ENCODE data around the gene CDK5RAP2. TPM values are rescaled to one million over a fixed set of nuclear protein-coding genes. Genes with fewer than 3 reads are reported as not detected.

The CDK5RAP2 gene
- polyA plus RNA-seq, 1 experiment: 30.3 TPM

- CTCF ChIA-PET: interaction anchor here (2.1 to 2.2 kb wide), 2 partner anchors 21 to 22 kb away, joined by 5 to 10 read pairs; no protein-coding TSS in a partner anchor
- POLR2A ChIA-PET: no interaction called here
- no peak for DNase-seq (ENCODE audit: low read depth, low spot score)
These were observed 123.7 kb downstream of the CDK5RAP2 start for GRCh38 chr9:120456218-120456617.

GRCh38 chr9:120454467-120454866, 125.5 kb downstream of the CDK5RAP2 start:
- DNase-seq (ENCODE audit: low read depth, low spot score): no peak
- no peak for TF ChIP-seq CTCF (IDR thresholded peaks at IDR 0.05; ENCODE audit: low read depth, low read length)
- Histone ChIP-seq H3K27ac (ENCODE audit: low read depth, low read length) (no peak overlapping the region), H3K9me3 (ENCODE audit: control insufficient read depth, insufficient read depth, low read length) (no peaks in the 10 kb centered on the region; the same call in 1 of the 2 replicates), H3K27me3 (ENCODE audit: control insufficient read depth, insufficient read depth, low read length) (no peaks in the 10 kb centered on the region), H3K4me3 (ENCODE audit: low read depth, low read length) (no peak overlapping the region)
- ChIA-PET POLR2A (no interaction called here), CTCF (interaction anchor here (2.2 kb wide), 1 partner anchor 23 kb away, joined by 10 read pairs; no protein-coding TSS in a partner anchor)

More at GRCh38 chr9:120456218-120456617, 123.7 kb downstream of the CDK5RAP2 start:
- Histone ChIP-seq H3K4me3 (ENCODE audit: low read depth, low read length) (no peak overlapping the region), H3K9me3 (ENCODE audit: control insufficient read depth, insufficient read depth, low read length) (no peaks in the 10 kb centered on the region; the same call in 1 of the 2 replicates), H3K27ac (ENCODE audit: low read depth, low read length) (no peak overlapping the region), H3K27me3 (ENCODE audit: control insufficient read depth, insufficient read depth, low read length) (no peaks in the 10 kb centered on the region)
- no peak for TF ChIP-seq CTCF (IDR thresholded peaks at IDR 0.05; ENCODE audit: low read depth, low read length)

- H3K27me3 ChIP-seq (ENCODE audit: control insufficient read depth, insufficient read depth, low read length): no peaks in the 10 kb centered on the region
- H3K27ac ChIP-seq (ENCODE audit: low read depth, low read length): no peak overlapping the region
- ChIA-PET POLR2A (interaction anchor here (0.6 kb wide), 1 partner anchor 1887 kb away, joined by 3 read pairs; no protein-coding TSS in a partner anchor), CTCF (interaction anchor here (2.2 kb wide), 1 partner anchor 24 kb away, joined by 10 read pairs; no protein-coding TSS in a partner anchor)
- H3K4me3 ChIP-seq (ENCODE audit: low read depth, low read length): no peak overlapping the region
- DNase-seq (ENCODE audit: low read depth, low spot score): no peak
- H3K9me3 ChIP-seq (ENCODE audit: control insufficient read depth, insufficient read depth, low read length): no peaks in the 10 kb centered on the region; the same call in 1 of the 2 replicates
- TF ChIP-seq CTCF (IDR thresholded peaks at IDR 0.05; ENCODE audit: low read depth, low read length): no peak
These were observed 126.2 kb downstream of the CDK5RAP2 start for GRCh38 chr9:120453792-120454191.

- DNase-seq (ENCODE audit: low read depth, low spot score): no peak
- Histone ChIP-seq H3K9me3 (ENCODE audit: control insufficient read depth, insufficient read depth, low read length) (no peaks in the 10 kb centered on the region; the same call in 1 of the 2 replicates), H3K27ac (ENCODE audit: low read depth, low read length) (no peak overlapping the region), H3K27me3 (ENCODE audit: control insufficient read depth, insufficient read depth, low read length) (no peaks in the 10 kb centered on the region), H3K4me3 (ENCODE audit: low read depth, low read length) (no peak overlapping the region)
- no peak for TF ChIP-seq CTCF (IDR thresholded peaks at IDR 0.05; ENCODE audit: low read depth, low read length)
- CTCF ChIA-PET: interaction anchor here (1.0 kb wide), 1 partner anchor 25 kb away, joined by 4 read pairs; no protein-coding TSS in a partner anchor
- POLR2A ChIA-PET: no interaction called here
These were observed 127.3 kb downstream of the CDK5RAP2 start for GRCh38 chr9:120452631-120453030.

GRCh38 chr9:120450916-120451315, 129.1 kb downstream of the CDK5RAP2 start:
- Histone ChIP-seq H3K9me3 (ENCODE audit: control insufficient read depth, insufficient read depth, low read length) (no peaks in the 10 kb centered on the region), H3K4me3 (ENCODE audit: low read depth, low read length) (no peak overlapping the region), H3K27ac (ENCODE audit: low read depth, low read length) (no peak overlapping the region), H3K27me3 (ENCODE audit: control insufficient read depth, insufficient read depth, low read length) (no peaks in the 10 kb centered on the region)
- CTCF ChIA-PET: interaction anchor here (0.5 to 0.6 kb wide), 2 partner anchors 25 to 96 kb away, joined by 3 read pairs; no protein-coding TSS in a partner anchor
- POLR2A ChIA-PET: no interaction called here
- no peak for DNase-seq (ENCODE audit: low read depth, low spot score)
- TF ChIP-seq CTCF (IDR thresholded peaks at IDR 0.05; ENCODE audit: low read depth, low read length): no peak

All from AG04450 (cell line).